WTC11 (cell line): ENCODE measurements around the gene TNFRSF19.

ENCODE experiments used
- CREB1 ChIP-seq: sonication (generic); formaldehyde crosslinking; IDR thresholded peaks from 2 replicates; pipeline ENCODE4 v1.8.0; 2023; ENCODE audit warnings: mild to moderate bottlenecking, missing genetic modification reagents
- CTCF ChIP-seq: fragments of 200-600 bp; IDR thresholded peaks from 2 replicates; pipeline ENCODE4 v1.8.0; 2022; ENCODE audit warnings: antibody characterized with exemption
- SMAD4 ChIP-seq: sonication (generic); formaldehyde crosslinking; IDR thresholded peaks from 2 replicates; pipeline ENCODE4 v1.8.0; 2022; ENCODE audit warnings: mild to moderate bottlenecking, missing genetic modification reagents
- TF ChIP-seq, protein P1 (sequence below): sonication (generic); formaldehyde crosslinking; IDR thresholded peaks from 2 replicates; pipeline ENCODE4 v1.8.0; 2022; ENCODE audit warnings: mild to moderate bottlenecking, missing genetic modification reagents

GRCh38 chr13:23552661-23553060, 17.6 kb upstream of the TNFRSF19 start:
- TF ChIP-seq CTCF (no peak), SMAD4 (CRISPR knock-in tag) (no peak), CREB1 (CRISPR knock-in tag) (no peak)
- TF ChIP-seq, protein P1, sequence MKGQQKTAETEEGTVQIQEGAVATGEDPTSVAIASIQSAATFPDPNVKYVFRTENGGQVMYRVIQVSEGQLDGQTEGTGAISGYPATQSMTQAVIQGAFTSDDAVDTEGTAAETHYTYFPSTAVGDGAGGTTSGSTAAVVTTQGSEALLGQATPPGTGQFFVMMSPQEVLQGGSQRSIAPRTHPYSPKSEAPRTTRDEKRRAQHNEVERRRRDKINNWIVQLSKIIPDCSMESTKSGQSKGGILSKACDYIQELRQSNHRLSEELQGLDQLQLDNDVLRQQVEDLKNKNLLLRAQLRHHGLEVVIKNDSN (CRISPR knock-in tag) = no peak
